Activated CD4-positive, alpha-beta T cell treated with anti-CD3 and anti-CD28 coated beads, Interleukin-2, amount 50 U/mL, for 16 hours (primary cell): ENCODE data around the gene RNF217.

Experiments
- DNase-seq: peaks from one replicate; pipeline ENCODE4 v3.0.0-alpha.2; 2020

RNF217 gene

DNA sequence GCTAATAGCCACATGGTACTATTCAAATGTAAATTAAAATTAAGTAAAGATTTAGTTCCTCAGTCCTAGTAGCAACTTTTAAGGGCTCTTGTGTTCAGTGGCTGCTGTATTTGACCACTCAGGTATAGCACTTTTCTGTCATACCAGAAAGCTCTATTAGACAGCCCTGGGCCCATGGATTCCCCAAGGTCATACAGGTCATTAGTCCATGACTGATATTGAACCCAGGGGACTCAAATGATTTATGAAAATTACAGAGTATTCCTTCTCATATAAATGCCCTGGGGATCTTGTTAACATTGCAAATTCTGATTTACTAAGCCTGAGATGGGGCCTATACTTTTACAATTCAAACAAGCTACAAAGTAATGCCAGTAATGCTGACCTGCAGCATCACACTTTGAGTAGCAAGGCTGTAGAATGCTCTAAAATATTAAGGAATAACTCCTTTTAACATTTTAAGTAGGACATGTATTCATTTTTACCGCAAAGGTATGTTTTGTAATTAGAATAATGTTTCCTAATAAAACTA lies 29.6 kb downstream of the RNF217 start:
- DNase-seq: no peak

- no peak for DNase-seq
Observed at GRCh38 chr6:124993327-124993726, 31.1 kb downstream of the RNF217 start.

DNA sequence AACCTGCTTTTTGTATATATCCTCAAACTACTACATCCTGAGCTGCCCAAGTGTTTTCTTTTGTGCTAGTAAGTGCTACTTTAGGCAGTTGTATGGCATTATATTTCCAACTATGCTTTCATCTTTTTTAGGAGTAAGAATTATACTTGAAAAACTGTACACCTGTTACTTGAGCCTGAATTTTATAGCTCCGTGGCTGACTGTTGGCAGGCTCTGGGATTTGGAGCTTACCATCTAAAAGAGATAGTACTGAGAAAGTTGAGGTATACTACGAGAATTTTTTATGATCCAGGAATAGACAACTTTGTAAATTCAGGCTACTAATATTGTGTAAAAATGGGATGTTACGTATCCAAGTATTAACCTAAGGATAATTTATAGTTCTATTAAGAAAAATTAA lies 32.4 kb downstream of the RNF217 start:
- DNase-seq: no peak

DNA sequence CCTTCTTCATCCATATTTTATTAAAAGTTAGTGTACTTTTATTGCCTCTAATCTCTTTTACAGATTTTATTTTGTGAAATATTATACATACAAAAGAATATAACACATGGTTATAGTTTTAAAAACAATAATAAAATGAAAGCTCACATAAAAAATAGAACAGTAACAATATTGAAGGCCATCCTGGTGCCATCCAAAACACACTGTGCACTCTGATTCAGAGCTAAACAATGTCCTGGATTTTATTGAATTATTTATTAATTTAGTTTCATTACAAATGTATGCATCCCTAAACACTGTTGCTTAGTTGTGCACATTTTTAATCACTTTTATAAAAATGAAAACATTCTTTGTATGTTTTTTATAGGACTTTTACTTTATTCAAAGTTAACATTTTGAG lies 32.9 kb downstream of the RNF217 start:
- no peak for DNase-seq

DNA sequence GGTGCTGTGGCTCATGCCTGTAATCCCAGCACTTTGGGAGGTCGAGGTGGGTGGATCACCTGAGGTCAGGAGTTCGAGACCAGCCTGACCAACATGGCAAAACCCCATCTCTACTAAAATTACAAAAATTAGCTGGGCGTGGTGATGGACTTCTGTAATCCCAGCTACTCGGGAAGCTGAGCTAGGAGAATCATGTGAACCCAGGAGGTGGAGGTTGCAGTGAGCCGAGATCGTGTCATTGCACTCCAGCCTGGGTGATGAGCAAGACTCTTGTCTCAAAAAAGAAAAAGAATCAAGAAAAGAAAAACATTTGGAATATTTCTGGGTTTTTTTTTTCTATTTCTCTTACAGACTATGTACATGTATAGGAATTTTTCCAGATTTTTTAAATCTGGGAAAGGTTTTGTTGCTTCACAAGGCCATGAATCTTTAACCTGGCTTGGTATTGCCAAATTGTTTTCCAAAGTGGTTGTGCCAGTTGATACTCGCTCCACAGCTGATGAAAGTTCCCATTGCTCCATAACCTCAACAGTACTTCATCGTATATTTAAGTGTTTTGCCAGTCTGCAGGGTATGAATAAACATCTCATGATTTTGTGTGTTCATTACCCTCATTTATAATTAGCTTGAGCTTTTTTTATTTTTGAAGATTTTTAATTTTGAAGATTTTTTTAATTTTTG lies 33.5 kb downstream of the RNF217 start:
- DNase-seq: no peak

DNA sequence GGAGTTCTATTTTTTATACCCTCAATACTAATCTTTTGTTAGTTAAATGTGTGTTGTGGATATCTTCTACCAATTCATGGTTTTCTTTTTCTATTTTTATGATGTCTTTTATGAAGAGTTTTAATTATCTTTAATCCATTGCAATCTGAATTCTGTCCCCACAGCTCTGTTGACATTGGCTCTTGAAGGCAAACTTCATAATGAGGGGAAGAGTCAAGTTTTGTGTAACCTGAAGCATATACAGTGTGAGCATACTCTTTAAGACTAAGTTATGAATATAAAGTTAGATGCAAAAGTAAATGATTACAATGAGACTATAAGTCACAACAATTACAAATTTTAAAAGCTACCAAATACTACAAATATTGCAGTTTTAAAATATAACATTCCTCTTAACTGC lies 34.2 kb downstream of the RNF217 start:
- DNase-seq: no peak

- no peak for DNase-seq
Observed at GRCh38 chr6:124997196-124997875, 35.1 kb downstream of the RNF217 start.

- DNase-seq: no peak
Observed at GRCh38 chr6:124999105-124999764, 37.0 kb downstream of the RNF217 start.

GRCh38 chr6:125001684-125002405 lies 39.6 kb downstream of the RNF217 start:
- no peak for DNase-seq

DNA sequence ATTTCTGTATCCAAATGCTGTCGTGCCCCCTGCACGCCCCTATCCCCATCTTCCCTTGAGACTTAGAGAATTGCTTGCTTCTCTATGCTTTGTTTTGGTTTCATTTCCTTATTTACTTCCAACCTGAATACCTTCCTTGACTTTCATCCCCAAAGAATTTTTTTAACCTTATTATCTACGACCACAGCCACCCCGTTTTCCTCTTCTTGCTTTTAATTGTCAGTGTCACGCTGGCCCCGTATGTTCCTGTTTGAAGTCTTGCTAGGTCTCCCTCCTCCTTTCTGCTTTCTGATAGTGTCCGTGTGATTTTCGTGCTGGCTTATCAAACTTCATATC lies 40.1 kb downstream of the RNF217 start:
- DNase-seq: no peak

- no peak for DNase-seq
Observed at GRCh38 chr6:125003070-125003469, 40.8 kb downstream of the RNF217 start.

DNA sequence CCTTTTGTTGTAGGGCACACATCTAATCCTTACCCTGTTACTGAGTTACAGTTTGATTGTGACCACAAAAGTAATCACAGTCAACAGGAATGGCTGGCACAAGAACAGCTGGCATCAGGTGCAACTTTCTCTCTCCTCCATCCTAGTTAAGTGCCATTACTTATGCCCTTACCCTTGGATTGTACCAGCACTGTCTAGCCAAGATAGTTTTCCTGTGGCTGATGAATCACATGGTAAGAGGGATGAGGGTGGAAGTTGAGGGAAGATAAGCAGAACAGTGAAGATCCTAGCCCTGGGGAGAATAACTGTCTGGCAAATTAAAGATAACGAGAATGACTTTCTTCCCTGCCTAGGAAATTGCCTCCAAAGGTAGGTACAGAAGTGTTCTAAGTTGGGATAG lies 42.0 kb downstream of the RNF217 start:
- no peak for DNase-seq

DNA sequence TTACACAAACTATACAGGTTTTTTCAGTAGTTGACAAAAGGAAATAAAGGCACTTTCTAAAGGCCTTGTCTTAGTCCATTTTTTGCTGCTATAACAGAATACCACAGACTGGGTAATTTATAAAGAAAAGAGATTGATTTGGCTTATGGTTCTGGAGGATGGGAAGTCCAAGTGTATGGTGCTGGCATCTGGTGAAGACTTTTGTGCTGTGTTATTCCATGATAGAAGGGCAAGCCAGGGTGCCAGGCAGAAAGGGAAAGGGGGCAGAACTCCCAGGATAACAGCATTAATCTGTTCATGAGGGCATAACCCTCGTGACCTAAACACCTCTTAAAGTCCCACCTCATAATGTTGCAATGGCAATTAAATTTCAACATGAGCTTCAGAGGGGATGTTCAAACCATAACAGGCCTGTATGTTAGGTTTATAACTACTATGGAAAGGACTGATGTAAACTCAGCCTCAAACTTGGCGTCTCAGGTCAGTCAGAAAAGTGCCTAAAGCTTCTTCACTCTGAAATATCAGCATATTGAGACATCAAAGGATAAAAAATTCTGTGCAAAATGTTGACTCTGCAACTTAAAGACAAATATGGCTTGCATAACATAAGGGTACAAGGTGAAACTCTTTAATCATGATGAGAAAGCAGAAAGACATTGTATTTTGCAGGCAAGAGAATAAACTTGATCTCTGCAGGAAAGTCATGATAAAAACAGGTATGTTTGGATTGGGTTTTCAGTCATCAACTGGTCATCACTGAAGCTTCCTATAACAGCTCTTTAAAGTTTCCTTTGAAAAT lies 42.8 kb downstream of the RNF217 start:
- no peak for DNase-seq

GRCh38 chr6:125008261-125008703 lies 46.0 kb downstream of the RNF217 start:
- no peak for DNase-seq

DNA sequence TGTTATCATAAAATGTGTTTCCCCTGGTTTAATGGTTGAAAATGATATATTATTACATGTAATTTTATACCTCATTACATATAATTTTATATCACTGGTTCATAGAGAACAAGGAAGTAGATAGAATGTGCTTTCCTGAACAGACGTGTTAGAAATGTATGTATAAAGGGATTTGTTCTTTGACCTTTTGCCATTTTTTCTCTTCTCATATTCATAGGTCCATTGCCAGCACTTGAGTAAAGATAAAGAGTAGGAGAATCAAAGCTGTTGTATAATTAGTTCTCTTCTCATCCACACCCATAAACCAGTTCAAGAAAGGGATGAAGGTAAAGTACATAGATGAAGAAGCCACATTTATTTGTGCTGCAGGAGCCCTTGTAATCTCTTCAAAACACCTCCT lies 46.7 kb downstream of the RNF217 start:
- DNase-seq: no peak

DNA sequence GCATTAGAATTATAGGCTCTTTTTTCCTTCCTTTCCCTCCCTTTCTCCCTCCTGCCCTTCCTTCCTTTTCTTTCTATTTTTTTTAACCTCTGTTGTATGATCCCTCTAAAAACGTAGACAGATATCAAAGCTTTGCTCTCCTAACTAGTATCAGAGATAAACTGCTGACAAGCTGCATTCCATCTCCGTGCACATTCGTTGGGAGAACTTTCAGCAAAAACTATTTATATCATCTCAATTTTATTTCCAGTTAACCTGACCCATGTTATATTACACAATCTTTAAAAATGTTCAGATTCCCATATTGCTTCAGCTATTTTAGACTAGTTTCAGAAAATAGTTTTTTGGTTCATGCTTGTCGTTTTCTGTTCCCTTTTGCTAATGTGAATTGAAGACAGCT lies 47.3 kb downstream of the RNF217 start:
- DNase-seq: no peak

DNA sequence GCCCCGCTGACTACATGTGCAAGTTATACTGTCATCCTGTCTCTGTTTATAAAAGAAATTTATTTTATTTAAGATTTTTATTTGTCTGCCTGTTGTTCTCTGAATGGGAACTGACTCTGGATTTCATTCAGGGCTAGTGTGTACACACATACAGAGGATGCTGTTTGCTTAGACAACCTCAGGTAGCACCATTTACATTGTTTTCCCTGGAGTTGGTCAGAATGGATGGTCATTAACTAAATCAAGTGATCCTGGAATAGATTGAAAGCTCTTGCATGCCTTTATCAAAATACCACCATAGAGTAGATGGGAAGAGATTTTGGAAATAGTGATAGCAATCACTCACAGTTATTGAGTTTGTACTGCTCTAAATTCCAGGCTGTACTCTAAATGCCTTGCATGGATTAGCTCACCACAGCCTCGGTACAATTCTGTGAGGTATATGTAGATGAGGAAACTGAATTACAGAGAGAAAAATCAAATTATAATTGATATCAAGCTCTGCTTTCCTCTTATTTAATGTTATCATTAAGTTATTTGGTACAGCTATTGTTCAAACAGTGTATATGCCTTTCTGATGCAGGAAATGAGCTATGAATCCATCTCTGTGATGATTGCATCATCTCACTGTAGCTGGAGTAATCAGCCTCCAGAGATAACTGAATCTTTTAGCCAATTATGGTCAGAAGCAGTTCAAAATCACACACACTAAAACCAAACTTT lies 51.9 kb downstream of the RNF217 start:
- peak; percentile 4 for DNase-seq

GRCh38 chr6:125014661-125014957 lies 52.4 kb downstream of the RNF217 start:
- DNase-seq: no peak

DNA sequence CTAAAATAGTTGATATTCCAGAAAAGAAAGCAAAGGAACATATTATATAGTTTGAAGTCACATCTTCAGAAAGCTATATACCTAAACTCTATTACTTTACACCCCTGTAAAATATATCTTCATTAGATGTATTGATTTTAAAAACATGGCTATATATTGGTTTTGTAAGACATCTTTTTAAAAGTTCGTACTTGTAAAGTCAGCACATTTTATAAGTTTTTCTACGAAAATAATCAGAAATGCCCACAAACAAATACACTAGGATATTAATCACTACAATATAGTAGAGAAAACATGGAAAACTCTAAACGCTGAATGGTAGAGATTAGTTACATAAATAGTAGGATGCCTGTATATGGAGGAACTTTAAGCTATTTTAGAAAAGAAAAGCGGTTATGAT lies 52.9 kb downstream of the RNF217 start:
- no peak for DNase-seq

DNA sequence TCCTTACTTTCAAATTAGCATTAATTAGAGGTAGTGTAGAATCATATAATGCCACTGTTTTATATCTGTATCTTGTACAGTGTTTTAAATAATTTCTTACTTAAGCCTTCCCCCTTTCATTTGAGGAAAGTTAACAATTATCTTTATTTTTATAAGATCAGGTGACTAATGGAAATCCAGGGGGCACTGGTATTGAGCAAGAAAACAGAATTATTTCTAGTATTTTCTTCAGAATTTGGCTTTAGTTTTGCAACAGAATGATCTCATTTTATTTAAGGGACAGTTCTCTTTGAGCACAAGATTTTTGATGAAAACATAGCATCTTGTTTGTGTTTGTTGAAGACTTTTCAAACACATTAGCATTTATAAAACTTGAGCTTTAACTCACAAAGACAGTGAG lies 55.9 kb downstream of the RNF217 start:
- DNase-seq: no peak

DNA sequence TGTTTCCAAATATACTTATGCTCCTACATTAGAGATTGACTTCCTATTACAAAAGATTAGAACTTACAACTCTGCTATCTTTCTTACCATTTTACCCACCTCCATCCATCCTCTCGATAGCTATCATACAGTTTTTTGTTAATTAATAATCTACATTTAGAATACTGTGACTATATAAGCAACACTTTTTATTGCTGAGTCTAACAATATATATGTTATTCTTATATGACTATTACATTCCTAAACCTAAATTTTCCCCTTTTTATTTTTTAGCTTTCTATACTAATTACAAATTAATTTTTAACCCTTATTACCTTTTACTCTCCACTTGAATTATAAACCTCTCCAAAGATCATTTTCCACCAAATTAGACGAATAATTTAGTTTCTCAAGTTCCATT lies 57.0 kb downstream of the RNF217 start:
- no peak for DNase-seq

- no peak for DNase-seq
Observed at GRCh38 chr6:125019918-125020317, 57.7 kb downstream of the RNF217 start.
